G401 (cell line): Measurements from ENCODE around the gene NALCN. TPM values are rescaled to one million over a fixed set of nuclear protein-coding genes. Genes with fewer than 3 reads are reported as not detected.
"Not testable (repeated sequence)": the region's sequence is repeated elsewhere in the genome, so short reads cannot be mapped to it uniquely, and the experiment has no call there.

ENCODE experiments used
- DNase-seq: peaks from one replicate; pipeline ENCODE4 v3.0.0-alpha.2; 2015; ENCODE audit warnings: low spot score
- in situ Hi-C: cut with HindIII; loops from 2 replicates; pipeline ENCODE4 v1.10.0; 2016; ENCODE audit warnings: low sequenced_read_pairs, mixed read lengths
- total RNA-seq: library from RNA; depleted of rRNA; stranded (reverse); fragments of >200 nt; shearing (Covaris generic); gene quantifications from 2 replicates; pipeline ENCODE4 v1.2.3, GENCODE V29; 2014

The NALCN gene
- total RNA-seq, 1 experiment from 2014 or later, result not detected

DNA sequence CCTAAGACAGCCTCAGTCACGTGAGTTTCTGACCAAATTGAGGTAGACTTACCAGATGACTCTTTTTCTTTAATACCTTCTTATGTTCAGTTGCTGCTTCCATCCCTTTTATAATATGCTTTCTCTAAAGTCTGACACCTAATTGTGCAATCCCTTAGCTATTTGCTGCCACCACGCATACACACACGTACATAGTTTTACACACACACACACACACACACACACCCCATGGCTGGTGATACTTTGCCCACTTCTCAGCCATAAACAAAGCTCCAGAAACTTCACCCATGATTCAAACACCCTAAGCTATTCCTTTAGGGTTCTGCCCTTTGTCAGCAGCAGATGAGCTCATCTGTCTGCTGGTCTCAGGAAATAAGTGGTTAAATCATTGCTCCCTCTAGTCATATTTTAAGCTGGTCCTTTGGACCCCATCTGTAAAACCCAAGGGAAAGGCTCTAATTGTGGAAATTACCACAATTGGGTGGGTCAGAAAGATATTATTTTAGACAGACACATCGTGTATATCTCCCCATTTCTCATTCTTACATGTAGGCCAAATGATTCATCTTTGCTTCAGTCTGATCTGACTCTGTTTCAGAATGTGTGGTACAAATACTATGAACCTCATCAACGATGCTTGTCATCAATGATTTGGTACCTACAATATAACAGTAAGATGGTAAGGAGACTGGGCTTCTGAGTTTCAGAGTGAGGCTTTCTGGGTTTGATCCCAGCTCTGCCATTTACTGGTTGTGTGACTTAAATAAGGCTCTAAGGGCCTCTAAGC is 69.2 kb downstream of the NALCN start:
- DNase-seq, result no peak
- in situ Hi-C loops, result no loop called here

DNA sequence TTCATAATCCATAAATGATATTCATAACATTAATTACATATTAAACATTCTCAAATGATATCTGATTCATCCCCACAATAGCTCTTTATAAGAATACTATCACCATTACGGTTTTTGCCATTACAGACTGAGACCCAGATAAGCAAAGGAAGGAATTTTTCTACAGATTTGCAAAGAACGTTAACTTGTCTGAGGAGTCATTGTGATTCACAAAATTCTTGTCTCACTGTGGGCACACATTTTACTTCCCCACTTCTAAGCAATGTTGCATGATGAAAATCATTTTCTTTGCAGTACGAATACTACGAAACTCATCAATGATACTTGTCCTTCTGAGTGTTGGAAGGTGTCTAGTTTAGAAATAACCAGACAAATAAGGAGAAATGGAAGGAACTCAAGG is 70.1 kb downstream of the NALCN start:
- DNase-seq, result no peak
- in situ Hi-C loops, result no loop called here

DNA sequence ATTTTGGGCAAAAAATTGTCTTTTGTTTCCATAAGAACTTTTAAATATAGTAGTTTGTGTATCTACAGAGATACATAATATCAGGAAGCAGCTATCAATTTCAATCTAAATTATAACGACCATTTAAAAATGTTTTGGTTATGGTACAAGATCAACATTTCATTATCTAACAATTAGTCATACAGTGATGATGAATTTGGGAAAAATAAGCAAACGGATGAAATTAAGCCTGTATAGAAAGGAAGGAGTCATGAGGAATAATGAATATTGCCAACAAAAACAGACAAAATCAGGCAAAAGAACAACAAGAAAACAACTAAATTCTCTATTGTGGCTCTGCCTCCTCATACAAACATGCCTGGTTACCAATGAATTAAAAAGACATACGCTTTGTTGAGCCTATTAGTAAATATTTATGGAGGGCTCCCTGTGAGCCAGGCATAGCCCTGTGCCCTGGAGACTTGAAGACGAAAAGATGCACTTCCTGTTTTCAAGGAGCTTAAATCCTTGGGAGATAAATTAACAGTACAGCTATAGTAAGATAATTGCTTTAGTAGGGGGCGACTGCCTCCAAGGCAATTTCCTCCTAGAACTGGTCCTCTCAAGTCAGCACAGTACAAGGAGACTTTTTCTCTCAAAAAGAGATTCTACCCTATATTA is 73.0 kb downstream of the NALCN start:
- in situ Hi-C loops, result no loop called here
- no peak for DNase-seq

DNA sequence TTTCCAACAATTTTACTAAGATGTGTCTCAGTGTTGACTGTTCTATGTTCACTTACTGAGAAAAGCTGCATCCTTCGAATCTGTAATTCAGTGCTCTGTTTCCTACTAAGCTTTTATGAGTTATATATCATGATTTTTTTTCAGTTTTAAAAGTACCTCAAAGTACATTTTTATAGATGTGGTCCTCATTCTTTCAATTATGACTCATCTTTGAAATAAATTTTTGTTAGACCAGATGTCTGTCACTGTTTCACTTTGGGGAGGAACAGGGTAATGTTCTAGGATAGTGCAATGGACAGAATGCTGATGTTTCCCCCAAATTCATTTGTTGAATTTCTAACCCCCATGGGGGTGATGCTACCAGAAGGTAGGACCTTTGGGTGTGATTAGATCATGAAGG is 74.8 kb downstream of the NALCN start:
- no peak for DNase-seq
- in situ Hi-C loops, result no loop called here

DNA sequence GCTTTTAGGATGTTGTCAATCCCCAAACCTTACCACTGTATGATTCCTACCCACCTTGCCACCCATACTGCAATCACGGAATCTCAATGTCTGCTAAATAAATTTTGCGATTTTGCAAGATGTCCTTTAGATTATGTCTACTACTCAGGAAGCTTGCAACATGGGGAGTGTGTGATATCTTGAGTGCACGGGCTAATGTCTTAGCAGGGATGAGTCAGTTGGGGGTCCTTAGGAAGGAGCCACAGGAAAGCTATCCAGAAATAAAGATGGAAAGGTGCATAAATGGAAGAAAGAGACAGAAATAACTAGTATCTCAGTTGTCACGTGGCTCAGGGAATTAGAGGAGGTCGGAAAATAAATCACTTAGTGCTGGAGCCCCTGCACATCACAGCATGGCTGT is 77.1 kb downstream of the NALCN start:
- no peak for DNase-seq
- in situ Hi-C loops, result no loop called here

DNA sequence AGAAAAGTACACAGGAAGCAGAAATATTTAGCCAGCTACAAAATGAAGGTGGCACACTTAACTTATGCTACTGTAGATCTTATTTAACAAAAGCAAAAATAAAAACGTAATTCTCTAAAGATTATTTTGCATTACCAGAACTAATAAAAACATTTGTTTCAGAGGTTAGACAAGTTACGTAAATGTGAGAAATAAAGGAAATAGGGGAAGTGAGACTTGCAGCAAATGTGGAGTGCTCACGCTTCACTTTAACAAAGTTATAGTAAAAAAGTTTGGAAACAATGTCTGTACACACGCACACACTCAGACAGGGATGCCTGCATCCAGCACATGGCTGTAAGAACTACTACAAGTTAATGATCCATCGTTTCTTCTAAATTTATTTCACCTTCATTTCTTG is 83.7 kb downstream of the NALCN start:
- in situ Hi-C loops, result no loop called here
- DNase-seq, result no peak

DNA sequence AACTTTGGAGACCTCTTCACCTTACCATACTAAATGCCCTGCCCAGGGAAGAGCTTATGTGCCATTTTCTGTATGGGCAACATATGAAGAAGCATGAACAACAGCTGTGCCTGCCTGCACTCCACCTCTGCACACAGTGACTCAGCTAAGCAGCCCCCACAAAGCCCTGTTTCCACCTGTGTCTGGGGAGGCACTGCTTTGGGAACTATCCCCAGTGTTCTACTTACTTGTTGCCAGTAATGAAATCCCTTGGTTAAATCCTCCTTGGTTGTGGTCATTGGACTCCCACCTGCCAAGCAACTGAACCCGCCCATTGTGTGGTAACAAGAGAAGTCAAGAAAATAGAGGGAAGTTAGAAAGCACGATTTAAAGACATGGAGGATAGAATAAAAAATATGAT is 84.6 kb downstream of the NALCN start:
- in situ Hi-C loops, result no loop called here
- DNase-seq, result no peak

DNA sequence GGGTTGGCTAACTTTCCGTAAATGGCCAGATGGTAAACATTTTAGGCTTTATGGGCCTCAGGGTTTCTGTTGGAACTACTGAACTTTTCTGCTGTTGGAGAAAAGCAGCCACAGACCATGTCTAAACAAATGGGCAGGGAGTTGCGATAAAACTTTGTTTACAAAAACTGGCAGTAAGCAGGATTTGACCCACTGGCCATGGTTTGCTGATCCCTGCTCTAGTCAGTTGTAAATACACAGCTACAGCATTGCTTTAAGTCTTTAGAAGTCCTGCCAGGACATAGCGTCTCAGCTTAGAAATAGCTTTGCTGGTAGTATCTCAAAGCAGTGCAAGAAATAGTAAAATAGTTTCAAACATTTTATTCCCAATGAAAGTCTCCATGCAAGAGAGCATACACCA is 88.4 kb downstream of the NALCN start:
- in situ Hi-C loops, result no loop called here

DNA sequence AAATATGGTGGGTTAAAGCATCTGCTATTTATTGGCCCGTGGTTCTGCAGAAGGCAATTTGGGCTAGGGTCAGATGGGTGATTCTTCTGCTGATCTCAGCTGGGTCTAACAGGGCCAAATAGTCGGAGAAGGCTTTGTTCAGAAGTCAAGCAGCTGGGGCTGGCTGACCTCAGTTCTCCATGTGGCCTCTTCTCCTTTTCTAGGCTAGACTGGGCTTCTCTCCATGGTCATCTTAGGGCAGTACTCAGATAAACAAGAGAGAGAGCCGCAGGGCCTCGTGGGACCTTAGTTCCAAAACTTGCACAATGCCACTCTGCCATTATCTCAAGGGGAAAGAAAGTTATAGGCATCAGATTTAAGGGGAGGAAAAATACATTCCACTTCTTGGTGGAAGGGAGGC is 89.6 kb downstream of the NALCN start:
- in situ Hi-C loops, result no loop called here
- DNase-seq, result no peak

More for the DNA sequence above, 88.4 kb downstream of the NALCN start:
- DNase-seq, result no peak

DNA sequence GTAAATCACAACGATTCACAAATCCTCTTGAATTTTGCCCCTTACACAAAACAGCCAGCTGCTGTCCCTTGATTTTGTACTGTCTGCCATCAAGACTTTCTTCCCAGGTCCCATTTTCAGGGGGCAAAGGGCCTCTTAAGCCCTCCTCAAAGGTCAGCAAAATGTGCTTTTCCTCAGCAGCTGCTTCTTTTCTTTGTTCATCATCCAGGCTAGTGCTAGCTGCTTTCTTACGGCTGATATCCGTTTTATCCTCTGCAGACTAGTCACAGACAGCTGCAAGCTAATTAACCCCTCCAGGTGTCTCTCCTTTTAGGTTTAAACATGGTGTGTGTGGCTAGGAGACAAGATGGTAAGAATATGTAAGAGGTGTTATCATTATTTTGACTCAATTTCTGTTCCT is 90.9 kb downstream of the NALCN start:
- no peak for DNase-seq
- in situ Hi-C loops, result no loop called here

DNA sequence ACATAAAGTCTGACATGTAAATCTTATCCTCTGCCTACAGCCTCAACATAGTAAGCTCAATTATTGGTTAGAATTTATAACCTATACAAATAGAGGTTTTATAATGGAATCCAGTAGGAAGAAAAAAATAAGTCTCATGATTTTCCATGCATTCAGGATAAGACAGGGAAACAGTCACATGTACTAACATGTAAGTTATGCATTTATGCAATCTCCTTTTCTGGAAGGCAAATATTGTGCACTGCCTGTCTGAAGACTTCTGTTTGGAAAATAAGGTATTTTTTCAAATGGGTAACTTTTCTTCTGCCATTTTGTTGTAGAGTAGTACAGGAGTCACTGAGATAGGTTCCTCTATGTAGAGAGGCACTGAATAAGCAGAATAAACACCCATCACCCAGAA is 92.7 kb downstream of the NALCN start:
- no peak for DNase-seq
- in situ Hi-C loops, result no loop called here

DNA sequence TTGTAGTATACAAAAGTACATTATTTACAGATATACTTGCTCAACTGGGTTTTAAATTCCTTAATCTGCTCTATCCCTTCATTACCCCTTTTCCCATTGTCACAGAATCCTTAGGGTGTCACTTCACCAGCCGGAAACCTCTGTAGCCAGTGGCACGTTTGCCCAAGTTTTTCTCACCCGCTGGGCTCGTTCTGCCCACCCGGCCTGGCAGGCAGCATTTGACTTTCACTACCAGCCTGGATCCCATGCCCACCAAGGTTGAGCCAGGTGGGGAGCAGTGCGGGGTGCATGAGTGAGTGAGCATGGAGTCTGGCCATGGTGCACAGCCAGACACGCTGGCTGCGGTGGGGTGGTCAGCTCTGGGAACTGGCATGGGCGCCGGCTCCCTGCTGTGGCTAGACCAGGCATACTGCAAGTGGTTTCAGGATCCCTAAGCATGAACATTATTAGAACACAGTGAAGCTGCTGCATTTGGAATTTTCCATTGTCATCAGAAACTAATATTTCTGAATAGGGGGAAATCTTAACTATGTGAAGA is 98.3 kb downstream of the NALCN start:
- DNase-seq, result no peak
- in situ Hi-C loops, result no loop called here

DNA sequence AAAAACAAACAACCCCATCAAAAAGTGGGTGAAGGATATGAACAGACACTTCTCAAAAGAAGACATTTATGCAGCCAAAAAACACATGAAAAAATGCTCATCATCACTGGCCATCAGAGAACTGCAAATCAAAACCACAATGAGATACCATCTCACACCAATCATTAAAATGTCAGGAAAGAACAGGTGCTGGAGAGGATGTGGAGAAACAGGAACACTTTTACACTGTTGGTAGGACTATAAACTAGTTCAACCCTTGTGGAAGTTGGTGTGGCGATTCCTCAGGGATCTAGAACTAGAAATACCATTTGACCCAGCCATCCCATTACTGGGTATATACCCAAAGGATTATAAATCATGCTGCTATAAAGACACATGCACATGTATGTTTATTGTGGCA is 102.8 kb downstream of the NALCN start:
- in situ Hi-C loops, result not testable (repeated sequence)

DNA sequence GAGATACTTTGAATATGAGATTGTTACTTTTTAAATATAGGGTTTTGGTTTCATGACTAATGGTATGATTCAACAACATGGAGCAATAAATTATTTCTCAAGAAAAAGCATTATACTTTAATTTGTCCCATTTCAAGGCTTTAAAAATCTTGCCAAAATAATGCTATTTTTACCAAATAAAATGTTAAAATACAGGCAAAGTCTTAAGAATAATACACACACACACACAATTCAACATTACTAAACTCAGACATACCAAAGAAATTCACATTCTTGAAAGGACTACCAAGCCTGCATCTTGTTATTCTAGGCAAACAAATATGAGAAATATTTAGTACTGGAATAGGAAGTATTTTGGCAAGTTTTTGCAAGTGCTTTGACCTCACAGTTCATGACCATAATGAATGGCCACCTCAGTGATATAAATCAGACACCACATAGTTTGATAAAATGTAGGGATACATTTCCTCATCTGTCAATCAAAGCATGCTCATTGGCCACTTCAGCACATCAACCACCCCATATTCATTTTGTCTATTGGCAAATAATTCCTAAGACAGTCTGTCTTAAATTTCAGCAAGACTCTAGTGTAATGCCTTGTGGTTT is 107.2 kb downstream of the NALCN start:
- in situ Hi-C loops, result no loop called here
- no peak for DNase-seq

More for the DNA sequence above, 102.8 kb downstream of the NALCN start:
- DNase-seq, result not testable (repeated sequence)

DNA sequence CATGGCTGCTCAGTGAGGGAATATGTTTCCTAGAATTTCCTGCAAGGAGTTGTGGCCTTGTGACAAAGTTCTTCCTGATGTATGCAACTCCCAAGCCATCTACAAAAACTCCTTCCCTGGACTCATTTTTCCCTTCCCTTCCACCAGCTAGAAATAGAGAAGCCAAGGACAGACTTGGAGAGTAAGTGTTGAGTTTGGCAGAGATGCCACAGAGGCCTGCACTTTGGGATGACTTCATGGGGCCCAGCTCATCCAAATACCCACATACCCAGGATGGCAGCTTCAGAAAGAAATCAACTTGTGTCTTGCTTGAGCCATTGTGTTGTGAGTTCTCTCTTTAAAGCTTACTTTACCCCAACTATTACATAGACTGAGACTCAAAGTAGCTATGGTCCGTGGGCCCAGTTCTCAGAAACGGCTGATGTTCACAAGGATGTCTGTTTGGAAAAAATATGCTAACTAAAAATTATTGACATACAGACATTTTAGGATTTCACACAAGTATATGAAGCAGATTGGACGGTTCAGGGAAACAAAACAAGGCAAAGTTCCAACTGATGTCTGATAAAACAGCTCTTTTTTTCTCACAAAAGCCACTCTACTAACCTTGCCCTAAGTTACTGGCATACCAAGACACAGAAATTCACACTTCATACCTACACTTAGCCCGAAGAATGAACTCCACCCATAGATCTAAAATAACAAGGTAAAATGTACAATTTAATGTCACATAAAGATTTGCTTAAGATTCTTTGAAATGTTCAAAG is 107.9 kb downstream of the NALCN start:
- DNase-seq, result no peak
- in situ Hi-C loops, result no loop called here

DNA sequence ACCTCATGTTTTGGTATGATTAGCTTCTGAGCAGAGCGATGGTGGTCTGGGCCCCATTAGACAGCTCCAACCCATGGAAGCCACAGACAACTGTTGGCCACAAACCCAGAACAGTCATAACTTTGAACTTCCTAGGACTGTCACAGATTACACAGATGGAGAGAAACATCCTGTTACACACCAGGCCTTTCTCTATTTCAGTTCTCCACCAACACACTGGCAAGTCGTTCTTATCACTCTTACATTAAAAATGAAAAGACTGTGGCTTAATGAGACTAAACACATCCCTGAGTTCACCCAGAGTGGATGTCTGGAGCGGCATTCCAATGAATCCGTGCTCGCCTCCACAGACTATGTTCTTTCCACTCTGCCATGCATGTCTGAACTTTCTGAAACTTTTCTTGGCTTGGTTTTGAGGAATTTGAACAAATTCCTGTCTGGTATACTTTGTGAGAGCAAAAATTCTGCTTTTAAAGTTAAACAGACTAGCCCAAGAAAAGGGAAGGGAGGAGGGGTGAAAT is 109.1 kb downstream of the NALCN start:
- in situ Hi-C loops, result no loop called here
- no peak for DNase-seq

DNA sequence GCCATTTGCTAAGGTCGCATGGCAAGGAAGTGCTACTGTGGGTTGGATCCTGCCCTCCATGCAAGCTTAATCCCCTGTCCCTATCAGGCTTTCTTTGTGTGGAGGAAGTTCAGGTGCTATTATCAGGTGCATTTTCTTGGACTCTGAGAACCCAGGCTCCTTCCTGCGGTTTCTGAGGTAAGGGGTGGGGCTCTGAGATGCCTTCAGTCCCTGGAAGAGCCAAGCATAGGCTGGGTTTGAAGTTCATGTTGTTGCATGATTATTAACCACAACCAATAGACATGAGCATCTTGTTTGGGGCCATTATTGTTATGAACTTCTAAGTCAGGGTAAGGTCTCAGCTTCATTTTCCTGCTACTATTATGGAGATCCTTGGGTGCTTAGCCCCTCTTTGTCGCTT is 109.5 kb downstream of the NALCN start:
- in situ Hi-C loops, result no loop called here
- DNase-seq, result no peak

DNA sequence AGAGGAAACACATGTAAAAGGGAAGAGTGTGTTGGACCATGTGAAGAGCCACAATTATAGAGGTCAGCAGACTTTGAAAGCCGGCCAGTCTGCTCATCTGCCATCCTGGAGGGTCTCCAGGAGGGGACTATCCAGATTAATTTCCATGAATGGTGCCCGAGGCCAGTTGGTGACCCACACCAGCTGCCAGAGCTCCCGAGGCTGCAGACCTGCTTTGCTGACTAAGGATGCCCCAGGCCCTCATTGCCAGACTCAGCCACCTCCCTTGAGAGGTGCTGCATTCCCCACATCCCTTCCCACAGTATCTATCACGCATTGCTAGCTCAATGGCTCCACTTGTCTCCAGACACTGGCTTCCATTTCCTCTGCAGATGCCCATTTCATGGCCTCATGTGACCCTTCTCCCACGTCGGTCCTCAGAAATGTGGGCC is 110.3 kb downstream of the NALCN start:
- in situ Hi-C loops, result no loop called here
- DNase-seq, result peak; percentile 71

DNA sequence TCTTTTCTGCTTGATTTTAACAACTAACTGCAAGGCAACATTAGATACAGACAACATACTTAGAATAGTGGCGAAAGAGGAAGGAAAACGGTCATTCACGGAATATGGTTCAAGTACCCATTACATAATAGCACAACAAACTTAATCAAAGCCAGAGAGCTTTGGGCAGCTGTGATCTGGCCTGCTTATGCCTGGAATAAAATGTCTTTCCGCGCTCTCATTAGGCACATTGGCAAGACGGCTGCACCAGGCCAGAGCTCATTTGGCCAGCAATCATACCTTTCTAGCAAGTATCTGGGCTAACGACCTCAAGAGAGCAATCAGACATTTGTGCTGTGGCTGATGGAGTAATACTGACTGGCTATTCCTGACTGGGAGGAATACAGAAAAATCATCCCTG is 112.8 kb downstream of the NALCN start:
- in situ Hi-C loops, result no loop called here
- peak; percentile 30 for DNase-seq
